ENCODE measurements around the gene CD247.

The CD247 gene

GRCh38 chr1:167512046-167512654 lies 6.2 kb downstream of the CD247 start:
- DNase-seq (ENCODE audit: low read depth in 2 of 2), result no peak

- DNase-seq (ENCODE audit: low read depth in 2 of 2), result no peak
Measured at GRCh38 chr1:167511374-167511986, 6.8 kb downstream of the CD247 start.

- DNase-seq (ENCODE audit: low read depth in 2 of 2), result no peak
Measured at GRCh38 chr1:167510881-167511280, 7.4 kb downstream of the CD247 start.

- DNase-seq (ENCODE audit: low read depth in 2 of 2), result no peak
Measured at GRCh38 chr1:167510244-167510643, 8.1 kb downstream of the CD247 start.

GRCh38 chr1:167509587-167509986 lies 8.7 kb downstream of the CD247 start:
- DNase-seq (ENCODE audit: low read depth in 2 of 2), result no peak

- DNase-seq (ENCODE audit: low read depth in 2 of 2), result no peak
Measured at GRCh38 chr1:167507719-167508118, 10.6 kb downstream of the CD247 start.

GRCh38 chr1:167504467-167504827 lies 13.9 kb downstream of the CD247 start:
- no peak for DNase-seq (ENCODE audit: low read depth in 2 of 2)

GRCh38 chr1:167503626-167504466 lies 14.5 kb downstream of the CD247 start:
- DNase-seq (ENCODE audit: low read depth in 2 of 2), result no peak

- DNase-seq (ENCODE audit: low read depth in 2 of 2), result no peak
Measured at GRCh38 chr1:167502719-167503462, 15.4 kb downstream of the CD247 start.

GRCh38 chr1:167502192-167502551 lies 16.2 kb downstream of the CD247 start:
- DNase-seq (ENCODE audit: low read depth in 2 of 2), result no peak

- DNase-seq (ENCODE audit: low read depth in 2 of 2), result no peak
Measured at GRCh38 chr1:167501515-167502191, 16.7 kb downstream of the CD247 start.

- no peak for DNase-seq (ENCODE audit: low read depth in 2 of 2)
Measured at GRCh38 chr1:167500283-167500860, 18.0 kb downstream of the CD247 start.

- no peak for DNase-seq (ENCODE audit: low read depth in 2 of 2)
Measured at GRCh38 chr1:167499664-167500101, 18.6 kb downstream of the CD247 start.

- DNase-seq (ENCODE audit: low read depth in 2 of 2), result no peak
Measured at GRCh38 chr1:167499106-167499505, 19.2 kb downstream of the CD247 start.

- DNase-seq (ENCODE audit: low read depth in 2 of 2), result no peak
Measured at GRCh38 chr1:167496797-167497619, 21.3 kb downstream of the CD247 start.

GRCh38 chr1:167493372-167493771 lies 25.0 kb downstream of the CD247 start:
- DNase-seq (ENCODE audit: low read depth in 2 of 2), result no peak

GRCh38 chr1:167492481-167492910 lies 25.8 kb downstream of the CD247 start:
- DNase-seq (ENCODE audit: low read depth in 2 of 2), result no peak

GRCh38 chr1:167491586-167492461 lies 26.5 kb downstream of the CD247 start:
- no peak for DNase-seq (ENCODE audit: low read depth in 2 of 2)

GRCh38 chr1:167490765-167491164 lies 27.6 kb downstream of the CD247 start:
- no peak for DNase-seq (ENCODE audit: low read depth in 2 of 2)

All from fibroblast of skin of left quadriceps (primary cell).